ENCODE measurements around the gene KCNK2.

The KCNK2 gene

GRCh38 chr1:215215846-215216245 is 133.3 kb downstream of the KCNK2 start:
- DNase-seq, result no peak
- TF ChIP-seq POLR2A (IDR thresholded peaks at IDR 0.05; ENCODE audit: low read length), result no peak
- no peak for TF ChIP-seq GATA1 (IDR thresholded peaks at IDR 0.05; ENCODE audit: low read depth, low read length)

- no peak for TF ChIP-seq GATA1 (IDR thresholded peaks at IDR 0.05; ENCODE audit: low read depth, low read length)
- no peak for TF ChIP-seq POLR2A (IDR thresholded peaks at IDR 0.05; ENCODE audit: low read length)
- no peak for DNase-seq
Measured at GRCh38 chr1:215219372-215219771, 136.8 kb downstream of the KCNK2 start.

DNA sequence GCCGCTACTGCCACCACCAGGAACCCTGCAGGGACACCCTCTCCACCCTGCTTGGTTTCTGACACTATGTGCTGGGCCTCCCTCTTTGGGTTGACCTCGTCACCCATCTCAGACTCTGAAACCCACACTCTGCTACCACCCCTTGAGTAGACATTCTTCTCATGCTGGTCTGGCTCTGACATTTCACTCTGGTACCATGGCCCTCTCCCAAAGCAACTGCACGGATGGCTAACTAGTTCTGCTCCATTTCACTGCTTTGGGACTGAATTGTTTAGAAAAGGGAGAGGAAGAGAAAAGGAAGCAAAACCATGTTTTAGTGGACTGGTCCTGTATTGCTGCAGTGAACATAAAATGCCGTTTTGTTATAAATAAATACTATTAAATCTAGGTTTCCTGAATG is 137.8 kb downstream of the KCNK2 start:
- DNase-seq, result no peak
- TF ChIP-seq POLR2A (IDR thresholded peaks at IDR 0.05; ENCODE audit: low read length), result no peak
- TF ChIP-seq GATA1 (IDR thresholded peaks at IDR 0.05; ENCODE audit: low read depth, low read length), result no peak

DNA sequence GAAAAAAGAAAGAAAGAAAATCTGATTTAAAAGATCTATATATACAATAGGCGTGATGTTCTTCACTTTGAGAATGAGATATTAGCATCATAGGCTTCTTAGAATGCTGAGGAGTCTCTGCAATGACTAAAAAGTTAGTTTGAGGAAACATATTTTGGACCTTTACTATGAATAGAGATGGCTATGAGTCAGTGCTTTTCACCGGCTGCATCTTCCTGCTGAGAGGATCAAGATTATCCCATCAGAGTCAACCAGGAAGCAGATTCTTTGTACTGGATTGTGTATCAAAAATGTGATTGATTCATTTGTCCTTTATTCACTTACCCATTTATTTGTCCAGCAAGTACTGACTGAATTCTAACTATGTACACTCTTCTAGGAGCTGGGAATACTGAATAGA is 144.2 kb downstream of the KCNK2 start:
- no peak for TF ChIP-seq POLR2A (IDR thresholded peaks at IDR 0.05; ENCODE audit: low read length)
- TF ChIP-seq GATA1 (IDR thresholded peaks at IDR 0.05; ENCODE audit: low read depth, low read length), result no peak
- DNase-seq, result no peak

DNA sequence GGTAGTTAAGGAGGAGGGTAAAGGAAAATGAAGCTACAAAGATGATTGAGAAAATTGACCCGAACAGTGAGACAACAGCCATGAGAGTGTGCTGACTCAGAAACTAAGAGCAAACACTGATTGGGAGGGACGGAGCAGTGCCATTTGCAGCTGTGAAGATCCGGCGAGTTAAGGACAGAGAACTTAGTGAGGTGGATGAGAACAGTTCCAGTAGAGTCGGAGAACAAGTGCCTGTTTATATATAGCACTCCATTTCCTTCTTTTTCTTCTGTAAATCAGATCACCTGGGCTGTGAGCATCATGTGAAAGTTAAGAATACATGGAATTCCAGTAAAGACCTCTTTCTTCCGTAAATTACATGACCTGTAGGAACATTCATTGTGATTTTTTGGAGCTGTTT is 145.7 kb downstream of the KCNK2 start:
- TF ChIP-seq POLR2A (IDR thresholded peaks at IDR 0.05; ENCODE audit: low read length) (no peak), GATA1 (IDR thresholded peaks at IDR 0.05; ENCODE audit: low read depth, low read length) (no peak)

DNA sequence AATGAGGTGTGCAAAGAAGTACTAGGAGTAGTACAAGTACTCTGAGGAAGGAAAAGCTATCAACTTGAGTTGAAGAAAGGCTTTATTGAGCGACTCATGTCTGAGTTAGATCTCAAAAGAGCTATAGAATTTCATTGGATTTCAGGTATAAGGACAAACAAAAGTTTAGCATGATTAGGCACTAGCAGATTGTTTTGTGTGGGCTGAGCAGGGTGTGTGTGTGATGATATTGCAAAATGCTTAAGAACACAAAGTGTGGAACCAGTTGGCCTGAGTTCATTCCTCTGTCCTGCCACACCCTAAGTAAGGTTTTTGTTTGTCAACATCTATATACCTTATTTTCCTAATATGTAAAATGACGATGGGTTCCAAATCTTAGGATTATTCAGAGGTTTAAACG is 158.9 kb downstream of the KCNK2 start:
- TF ChIP-seq GATA1 (IDR thresholded peaks at IDR 0.05; ENCODE audit: low read depth, low read length) (no peak), POLR2A (IDR thresholded peaks at IDR 0.05; ENCODE audit: low read length) (no peak)
- DNase-seq, result no peak

More for the DNA sequence above, 145.7 kb downstream of the KCNK2 start:
- DNase-seq, result no peak

DNA sequence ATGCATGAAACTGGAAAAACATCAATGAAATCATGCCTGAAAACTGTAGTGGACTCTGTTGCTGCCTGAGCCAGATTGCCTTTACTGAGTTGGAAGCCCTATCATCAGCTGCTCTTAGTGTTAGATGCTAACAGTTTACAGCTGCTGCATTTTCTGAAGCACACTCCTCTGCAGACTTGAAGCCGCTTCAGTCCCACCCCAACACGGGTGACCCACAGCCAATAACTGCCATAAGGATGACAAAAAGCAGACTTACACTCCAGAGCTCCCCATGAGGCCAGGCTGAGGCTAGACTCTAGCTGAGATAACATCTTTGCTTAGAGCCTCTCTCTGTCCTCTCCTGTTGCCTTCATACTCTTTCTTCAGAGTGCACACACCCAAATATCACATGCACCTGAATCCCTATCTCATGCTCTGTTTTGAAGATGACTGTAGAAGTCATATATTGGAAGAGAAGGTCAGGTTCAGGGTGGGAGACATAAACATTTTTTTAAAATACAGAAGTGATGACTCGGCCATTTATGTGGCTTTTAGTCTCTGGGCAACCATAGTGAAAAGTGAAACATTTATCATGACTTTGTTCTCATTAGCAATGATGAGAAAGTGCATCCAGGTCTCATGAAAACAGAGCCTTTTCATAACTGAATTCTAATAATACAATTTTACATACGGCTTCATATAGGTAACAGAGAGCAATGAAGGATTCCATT is 161.0 kb downstream of the KCNK2 start:
- TF ChIP-seq POLR2A (IDR thresholded peaks at IDR 0.05; ENCODE audit: low read length) (no peak), GATA1 (IDR thresholded peaks at IDR 0.05; ENCODE audit: low read depth, low read length) (no peak)
- DNase-seq, result no peak

DNA sequence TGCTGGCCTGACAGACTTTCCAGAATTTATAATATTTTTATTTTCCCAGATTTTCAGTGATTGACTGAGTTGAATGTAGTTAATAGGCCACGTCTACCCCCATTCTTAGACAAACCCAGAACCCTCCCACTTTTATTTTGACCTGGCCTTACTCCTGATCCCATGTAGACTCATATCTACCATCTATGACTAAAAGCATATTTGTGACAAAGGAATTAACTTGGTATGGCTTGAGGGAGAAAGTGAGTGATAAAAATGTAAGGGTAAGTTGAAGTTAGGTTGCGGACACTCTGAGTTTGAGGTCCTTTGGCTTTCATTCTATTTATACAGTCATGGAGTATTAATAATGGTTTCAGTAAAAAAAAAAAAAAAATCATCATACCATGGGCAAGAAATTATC is 168.4 kb downstream of the KCNK2 start:
- no peak for DNase-seq
- TF ChIP-seq POLR2A (IDR thresholded peaks at IDR 0.05; ENCODE audit: low read length) (no peak), GATA1 (IDR thresholded peaks at IDR 0.05; ENCODE audit: low read depth, low read length) (no peak)

DNA sequence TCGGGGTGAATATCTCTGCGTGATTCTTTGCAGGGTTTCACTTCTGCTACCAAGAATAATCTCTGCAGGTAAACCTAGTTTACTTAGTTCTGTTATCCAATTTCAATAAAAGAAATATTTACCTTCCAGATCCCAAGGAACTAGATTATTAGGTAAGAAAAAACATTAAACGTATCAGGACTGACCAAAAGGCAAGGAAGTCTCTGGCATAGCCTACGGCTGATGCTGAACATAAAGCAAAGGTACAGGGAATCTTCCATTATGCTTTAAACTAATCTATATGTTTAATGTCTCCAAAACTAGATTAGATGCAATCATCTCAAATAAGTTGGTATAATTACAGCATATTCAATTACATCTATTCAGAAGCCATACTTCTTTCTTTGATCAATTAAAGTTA is 168.9 kb downstream of the KCNK2 start:
- TF ChIP-seq POLR2A (IDR thresholded peaks at IDR 0.05; ENCODE audit: low read length), result no peak
- no peak for DNase-seq

DNA sequence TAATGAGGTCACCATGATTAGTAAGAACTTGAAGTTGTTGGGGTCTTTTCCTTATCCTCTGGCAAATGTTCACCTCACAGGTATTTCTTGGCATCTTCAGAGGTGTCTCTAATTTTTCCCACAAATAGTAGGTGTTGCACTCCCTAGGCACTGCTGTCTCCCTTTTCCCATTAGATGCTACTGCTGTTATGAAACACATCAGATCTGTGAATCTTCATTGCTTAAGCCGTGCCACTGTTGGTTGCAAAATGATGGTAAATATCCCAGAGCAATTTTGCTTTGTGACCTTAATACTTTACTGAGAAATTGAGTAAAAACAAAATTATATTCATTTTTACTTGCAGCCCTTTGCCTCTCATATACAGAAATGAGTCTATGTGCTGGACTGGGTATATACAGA is 169.6 kb downstream of the KCNK2 start:
- TF ChIP-seq GATA1 (IDR thresholded peaks at IDR 0.05; ENCODE audit: low read depth, low read length), result no peak
- no peak for TF ChIP-seq POLR2A (IDR thresholded peaks at IDR 0.05; ENCODE audit: low read length)
- no peak for DNase-seq

DNA sequence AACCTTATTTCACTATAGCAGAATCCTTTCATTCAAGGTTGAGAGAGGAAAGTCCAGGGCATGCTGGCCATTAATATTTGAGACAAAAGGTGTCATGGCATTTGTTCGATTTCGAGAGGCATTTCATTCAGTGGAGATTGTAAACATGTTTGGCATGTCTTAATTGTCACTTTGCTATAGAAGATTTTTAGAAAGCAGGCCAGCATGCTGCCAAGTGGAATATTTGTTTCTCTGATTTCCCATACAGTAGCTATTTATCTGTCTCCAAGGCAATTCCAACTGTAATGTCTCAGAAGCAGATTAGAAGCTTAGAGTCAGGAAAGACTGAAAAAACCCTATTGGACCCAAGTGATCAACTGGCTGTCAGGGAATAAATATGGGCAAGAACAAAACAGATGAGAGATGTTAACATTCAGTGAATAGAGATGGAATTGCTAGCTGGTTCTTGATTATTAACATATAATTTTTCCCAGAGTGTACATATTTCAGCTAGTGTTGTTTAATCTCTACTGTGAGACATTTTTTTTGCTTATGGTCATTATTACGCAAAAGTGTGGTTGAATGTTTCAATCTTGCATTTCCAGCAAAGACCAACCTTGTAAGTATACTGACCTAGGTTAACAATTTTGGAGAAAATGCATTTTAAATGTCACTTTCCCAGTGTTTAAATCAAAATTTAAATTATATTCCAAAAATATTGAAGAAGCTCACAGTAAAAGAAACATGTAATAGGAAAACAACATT is 174.6 kb downstream of the KCNK2 start:
- DNase-seq, result no peak
- TF ChIP-seq POLR2A (IDR thresholded peaks at IDR 0.05; ENCODE audit: low read length), result no peak
- TF ChIP-seq GATA1 (IDR thresholded peaks at IDR 0.05; ENCODE audit: low read depth, low read length), result no peak

DNA sequence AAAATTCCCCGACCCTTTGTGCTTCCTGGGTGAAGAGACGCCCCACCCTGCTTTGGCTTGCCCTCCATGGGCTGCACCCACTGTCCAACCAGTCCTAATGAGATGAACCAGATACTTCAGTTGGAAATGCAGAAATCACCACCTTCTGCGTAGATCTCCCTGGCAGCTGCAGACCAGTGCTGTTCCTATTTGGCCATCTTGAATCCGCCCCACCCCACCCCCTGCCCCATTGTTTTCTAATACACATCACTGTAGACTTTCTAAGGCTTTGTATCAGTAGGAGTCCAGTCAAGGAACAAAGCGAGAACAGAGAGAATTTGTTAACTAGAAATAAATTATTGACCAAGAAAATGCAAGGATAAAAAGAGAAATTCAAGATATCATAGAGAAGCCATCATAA is 178.2 kb downstream of the KCNK2 start:
- no peak for DNase-seq
- no peak for TF ChIP-seq GATA1 (IDR thresholded peaks at IDR 0.05; ENCODE audit: low read depth, low read length)
- no peak for TF ChIP-seq POLR2A (IDR thresholded peaks at IDR 0.05; ENCODE audit: low read length)

- no peak for DNase-seq
- TF ChIP-seq GATA1 (IDR thresholded peaks at IDR 0.05; ENCODE audit: low read depth, low read length), result no peak
- TF ChIP-seq POLR2A (IDR thresholded peaks at IDR 0.05; ENCODE audit: low read length), result no peak
Measured at GRCh38 chr1:215262106-215262505, 179.6 kb downstream of the KCNK2 start.

DNA sequence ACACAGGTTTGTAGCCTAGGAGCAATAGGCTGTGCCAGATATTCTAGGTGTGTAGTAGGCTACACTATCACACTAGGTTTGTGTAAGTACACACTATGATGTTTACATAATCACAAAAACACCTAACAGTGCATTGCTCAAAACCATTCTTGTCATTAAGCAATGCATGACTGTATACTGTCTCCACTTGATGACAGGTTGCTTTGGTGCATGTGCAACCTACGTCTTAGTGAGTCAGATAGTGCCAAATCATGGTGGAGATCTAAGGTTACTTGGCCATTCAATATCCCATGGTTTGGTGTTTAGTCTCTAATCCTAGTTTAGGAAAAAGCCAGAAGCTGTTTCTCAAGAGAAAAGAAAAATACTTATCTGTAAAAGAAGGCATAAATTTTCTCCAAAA is 181.1 kb downstream of the KCNK2 start:
- no peak for TF ChIP-seq GATA1 (IDR thresholded peaks at IDR 0.05; ENCODE audit: low read depth, low read length)
- no peak for DNase-seq

- no peak for DNase-seq
- no peak for TF ChIP-seq POLR2A (IDR thresholded peaks at IDR 0.05; ENCODE audit: low read length)
Measured at GRCh38 chr1:215264649-215265048, 182.1 kb downstream of the KCNK2 start.
